Measurements from ENCODE around the gene SHC4. TPM values are rescaled to one million over a fixed set of nuclear protein-coding genes. Genes with fewer than 3 reads are reported as not detected.
A peak's percentile ranks its signal among the peaks of the same experiment; 100 is the strongest.

SHC4 gene
- total RNA-seq, 4 donors from 2014 or later: 0.63 to 4.7 (median 1.6) TPM

DNA sequence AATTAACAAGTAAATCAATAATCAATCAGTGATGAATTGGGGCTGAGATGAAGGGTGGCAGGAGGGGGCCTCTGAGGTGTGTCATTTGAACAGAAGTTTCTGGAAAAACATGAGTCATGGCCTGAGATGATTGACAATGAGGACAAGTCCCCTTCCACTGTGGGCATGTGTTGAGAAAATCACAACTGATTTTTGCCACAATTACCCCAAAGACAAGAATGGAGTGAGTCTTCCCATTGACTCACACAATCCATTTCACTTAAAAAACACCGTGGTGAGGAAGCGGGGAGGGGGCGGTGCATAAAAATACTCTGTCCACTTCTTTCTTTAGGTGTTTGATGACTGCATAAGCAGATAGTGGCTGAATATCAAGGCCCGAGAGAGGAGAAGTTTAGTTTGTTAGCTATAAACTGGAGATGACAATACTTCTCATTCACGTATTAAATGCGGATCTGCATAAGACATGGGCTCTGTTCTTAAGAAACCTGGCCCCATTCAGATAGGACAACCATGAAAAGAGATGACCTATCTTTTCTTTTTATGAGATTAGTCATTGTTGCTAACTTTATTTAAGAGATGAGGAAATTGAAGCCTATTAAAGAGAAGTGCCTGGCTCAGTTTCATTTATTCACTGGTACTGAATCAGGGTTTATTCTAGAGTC, 34.7 kb downstream of the SHC4 start:
- 87 to 95% methylated on average over 6 of the region's 6 CpGs for WGBS, 2 donors
- no peak for DNase-seq (ENCODE audit: low spot score in 2 of 2)
- intact Hi-C loops (cut with DNase I; ENCODE audit: low total_unique reads): no loop called here
- no peak for TF ChIP-seq POLR2A (IDR thresholded peaks at IDR 0.05)
- TF ChIP-seq, protein P1, sequence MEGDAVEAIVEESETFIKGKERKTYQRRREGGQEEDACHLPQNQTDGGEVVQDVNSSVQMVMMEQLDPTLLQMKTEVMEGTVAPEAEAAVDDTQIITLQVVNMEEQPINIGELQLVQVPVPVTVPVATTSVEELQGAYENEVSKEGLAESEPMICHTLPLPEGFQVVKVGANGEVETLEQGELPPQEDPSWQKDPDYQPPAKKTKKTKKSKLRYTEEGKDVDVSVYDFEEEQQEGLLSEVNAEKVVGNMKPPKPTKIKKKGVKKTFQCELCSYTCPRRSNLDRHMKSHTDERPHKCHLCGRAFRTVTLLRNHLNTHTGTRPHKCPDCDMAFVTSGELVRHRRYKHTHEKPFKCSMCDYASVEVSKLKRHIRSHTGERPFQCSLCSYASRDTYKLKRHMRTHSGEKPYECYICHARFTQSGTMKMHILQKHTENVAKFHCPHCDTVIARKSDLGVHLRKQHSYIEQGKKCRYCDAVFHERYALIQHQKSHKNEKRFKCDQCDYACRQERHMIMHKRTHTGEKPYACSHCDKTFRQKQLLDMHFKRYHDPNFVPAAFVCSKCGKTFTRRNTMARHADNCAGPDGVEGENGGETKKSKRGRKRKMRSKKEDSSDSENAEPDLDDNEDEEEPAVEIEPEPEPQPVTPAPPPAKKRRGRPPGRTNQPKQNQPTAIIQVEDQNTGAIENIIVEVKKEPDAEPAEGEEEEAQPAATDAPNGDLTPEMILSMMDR (IDR thresholded peaks at IDR 0.05): no peak
- H3K4me3 ChIP-seq (ENCODE audit: low read depth, poor library complexity, severe bottlenecking): no peak overlapping the region

DNA sequence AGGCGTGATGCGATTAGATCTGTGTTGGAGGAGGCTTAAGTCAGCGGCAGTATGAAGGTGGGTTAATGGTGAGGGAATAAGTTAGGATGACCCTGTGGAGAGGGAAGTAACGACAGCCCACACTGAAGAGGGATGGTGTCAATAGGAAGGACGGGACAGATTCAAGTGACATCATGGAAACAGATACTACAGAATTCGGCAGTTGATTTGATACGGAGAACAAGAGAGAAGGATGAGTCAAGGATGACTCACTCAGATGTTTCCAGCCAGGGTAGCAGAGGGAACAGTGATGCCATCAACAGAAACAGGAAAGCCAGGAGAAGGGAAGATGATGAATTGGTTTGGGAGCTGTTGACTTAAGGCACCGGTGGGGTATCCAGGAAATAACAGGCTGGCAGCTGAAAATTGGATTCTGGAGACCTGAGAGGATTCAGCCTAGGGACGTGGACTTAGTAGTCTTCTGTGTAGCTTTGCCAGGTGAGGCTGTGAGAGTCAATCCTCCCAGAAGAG, 38.0 kb downstream of the SHC4 start:
- WGBS, 2 donors: 51 to 57% methylated on average over 9 of the region's 9 CpGs
- TF ChIP-seq, protein P1 (IDR thresholded peaks at IDR 0.05): no peak
- no peak for TF ChIP-seq POLR2A (IDR thresholded peaks at IDR 0.05)
- no peak overlapping the region for H3K4me3 ChIP-seq (ENCODE audit: low read depth, poor library complexity, severe bottlenecking)
- intact Hi-C loops (cut with DNase I; ENCODE audit: low total_unique reads): no loop called here
- DNase-seq (ENCODE audit: low spot score in 2 of 2): no peak

DNA sequence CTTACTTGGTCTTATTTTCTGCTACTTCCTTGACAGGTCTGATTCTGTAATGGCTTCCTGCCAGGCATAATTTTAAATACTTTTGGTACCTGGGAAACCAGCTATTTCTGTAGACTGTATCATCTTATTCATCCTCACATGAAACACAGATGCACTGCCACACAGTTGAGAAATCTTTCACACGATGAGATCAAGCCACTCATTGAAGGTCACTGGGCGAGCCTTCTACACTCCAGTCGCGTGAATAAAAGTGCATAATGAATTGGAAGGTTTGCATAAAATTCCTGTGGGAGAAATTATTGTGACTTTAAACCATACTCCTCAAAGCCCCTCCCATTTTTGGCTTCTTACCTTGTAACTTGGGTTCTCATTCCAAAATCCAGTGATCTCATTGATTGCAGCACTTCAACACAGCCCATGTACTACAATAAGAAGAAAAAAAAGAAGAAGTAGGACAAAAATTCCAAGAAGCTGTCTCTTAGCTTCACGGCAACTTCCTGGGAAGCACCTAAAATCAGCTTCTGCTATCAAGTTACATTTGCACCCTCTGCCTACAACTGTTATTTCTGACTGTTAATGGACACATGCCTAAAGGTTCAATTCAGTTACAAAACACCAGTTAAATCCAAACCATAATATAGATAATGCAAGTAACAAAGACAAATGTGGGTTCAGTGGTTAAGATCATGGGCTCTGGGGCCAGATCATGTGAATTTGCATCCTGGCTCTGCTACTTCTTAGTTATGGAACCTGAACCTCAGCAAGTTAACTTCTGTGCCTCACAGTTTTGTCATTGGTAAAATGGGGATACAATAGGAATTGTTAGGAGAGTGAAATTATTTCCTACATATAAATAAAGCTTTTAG, 39.0 kb downstream of the SHC4 start:
- peak in 1 of 2 donors; percentile 30 for DNase-seq (ENCODE audit: low spot score in 2 of 2)
- TF ChIP-seq POLR2A (IDR thresholded peaks at IDR 0.05): no peak
- TF ChIP-seq, protein P1 (IDR thresholded peaks at IDR 0.05): no peak
- intact Hi-C loops (cut with DNase I; ENCODE audit: low total_unique reads): no loop called here
- whole genome bisulfite sequencing, 2 donors: 67% methylated on average over 5 of the region's 5 CpGs
- no peak overlapping the region for H3K4me3 ChIP-seq (ENCODE audit: low read depth, poor library complexity, severe bottlenecking)

DNA sequence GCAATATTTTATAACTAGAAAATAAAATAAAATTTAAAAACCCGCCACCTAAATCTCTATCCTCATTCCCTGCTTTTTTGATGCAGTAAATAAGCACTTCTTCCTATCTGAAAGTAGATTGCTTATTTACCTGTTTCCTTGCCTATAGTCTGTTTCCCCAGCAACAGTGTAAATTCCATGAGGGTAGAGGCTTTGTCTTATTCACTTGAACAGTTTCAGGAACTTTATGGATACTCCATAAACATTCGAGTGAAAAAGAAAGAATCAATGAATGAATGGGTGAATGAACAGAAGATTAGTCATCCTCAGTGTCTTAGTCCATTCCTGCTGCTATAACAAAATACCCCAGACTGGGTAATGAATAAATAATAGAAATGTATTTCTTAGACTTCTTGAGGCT, 41.7 kb downstream of the SHC4 start:
- TF ChIP-seq, protein P1 (IDR thresholded peaks at IDR 0.05): no peak
- no peak for TF ChIP-seq POLR2A (IDR thresholded peaks at IDR 0.05)
- DNase-seq (ENCODE audit: low spot score in 2 of 2): no peak
- 96% methylated on average over 2 of the region's 2 CpGs for WGBS, 2 donors
- H3K4me3 ChIP-seq (ENCODE audit: low read depth, poor library complexity, severe bottlenecking): no peak overlapping the region
- intact Hi-C loops (cut with DNase I; ENCODE audit: low total_unique reads): no loop called here

DNA sequence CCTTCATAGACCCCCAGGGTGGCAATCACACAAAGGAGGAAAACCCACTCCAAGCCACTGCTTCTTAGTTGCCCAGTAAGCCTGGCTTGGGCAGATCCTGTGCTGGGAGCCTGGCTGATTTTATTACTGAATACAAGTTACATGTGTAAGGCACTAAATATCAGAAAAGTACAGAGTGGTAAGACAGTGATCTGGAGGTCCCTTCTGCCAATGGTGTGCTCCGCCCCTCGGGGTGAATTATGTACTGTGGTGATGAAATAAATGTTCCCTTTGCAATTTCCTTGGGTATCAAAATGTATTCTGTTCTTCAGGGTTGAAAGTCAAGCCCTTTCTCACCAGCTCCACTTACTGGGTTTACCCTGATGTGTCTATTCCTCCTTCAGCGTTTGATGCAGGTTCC, 47.0 kb downstream of the SHC4 start:
- 70 to 76% methylated on average over 3 of the region's 3 CpGs for WGBS, 2 donors
- no peak for DNase-seq (ENCODE audit: low spot score in 2 of 2)
- no peak overlapping the region for H3K4me3 ChIP-seq (ENCODE audit: low read depth, poor library complexity, severe bottlenecking)
- intact Hi-C loops (cut with DNase I; ENCODE audit: low total_unique reads): no loop called here
- no peak for TF ChIP-seq POLR2A (IDR thresholded peaks at IDR 0.05)
- TF ChIP-seq, protein P1 (IDR thresholded peaks at IDR 0.05): no peak

Measured in lower leg skin (tissue), 4 donors.